GM20000 (cell line): ENCODE measurements around the gene ATRAID.

Experiments used
- DNase-seq: peaks from one replicate; pipeline ENCODE4 v3.0.0; 2012; ENCODE audit warnings: low spot score
- CTCF ChIP-seq: IDR thresholded peaks from 2 replicates; pipeline ENCODE4 v1.5.1; 2012; ENCODE audit warnings: mild to moderate bottlenecking, control low read depth; ENCODE audit errors: extremely low read depth, missing control alignments

The ATRAID gene

GRCh38 chr2:27211943-27212625 is at the start of gene ATRAID, which contains the start of gene SLC5A6:
Gene ATRAID, plus strand, starts transcription at chr2:27212041. Its CDS starts 328 bp downstream, at chr2:27212369.
Gene SLC5A6, minus strand, starts transcription at chr2:27212268. Its CDS starts 4,618 bp downstream, at chr2:27207650.
- DNase-seq: peak; percentile 97
- TF ChIP-seq CTCF: no peak

GRCh38 chr2:27162151-27163121 is 49.4 kb upstream of the ATRAID start:
- no peak for DNase-seq

GRCh38 chr2:27164960-27165763 is 46.7 kb upstream of the ATRAID start:
- DNase-seq: no peak

More at GRCh38 chr2:27162151-27163121, 49.4 kb upstream of the ATRAID start:
- no peak for TF ChIP-seq CTCF

GRCh38 chr2:27170581-27171337 is 41.1 kb upstream of the ATRAID start:
- no peak for DNase-seq
- no peak for TF ChIP-seq CTCF

More at GRCh38 chr2:27164960-27165763, 46.7 kb upstream of the ATRAID start:
- TF ChIP-seq CTCF: no peak

- no peak for DNase-seq
- TF ChIP-seq CTCF: no peak
Measured at GRCh38 chr2:27171351-27171848, 40.4 kb upstream of the ATRAID start.

GRCh38 chr2:27174638-27175037 is 37.2 kb upstream of the ATRAID start:
- DNase-seq: no peak
- no peak for TF ChIP-seq CTCF
